Thyroid gland (tissue), 4 donors: Measurements from ENCODE around the gene RFX3.

Experiments
- CTCF ChIP-seq, 6 experiments: fragments of 200-600 bp in 3 of 6; fragments of 450-650 bp in 3 of 6; sonication (generic) in 3 of 6; IDR thresholded peaks; one replicate each; pipeline ENCODE4 v1.5.1; 2016 to 2019; ENCODE audit warnings: antibody characterized with exemption in 6 of 6, mild to moderate bottlenecking in 2 of 6, inconsistent platforms in 1 of 6, moderate library complexity in 1 of 6
- POLR2A ChIP-seq, 2 donors: fragments of 450-650 bp; IDR thresholded peaks; one replicate each; pipeline ENCODE4 v1.6.1; 2017; ENCODE audit warnings: antibody characterized with exemption in 2 of 2, mild to moderate bottlenecking in 2 of 2, moderate library complexity in 1 of 2

- TF ChIP-seq CTCF (IDR thresholded peaks at IDR 0.05) (no peak), POLR2A (IDR thresholded peaks at IDR 0.05) (no peak)
Measured at GRCh38 chr9:3189113-3189861, 336.5 kb downstream of the RFX3 start.
